K562 (cell line): Measurements from ENCODE around the gene MPV17L2. TPM values are rescaled to one million over a fixed set of nuclear protein-coding genes. Genes with fewer than 3 reads are reported as not detected.

Experiments used
- CHD1 ChIP-seq: fragments of 200-600 bp; sonication (generic); IDR thresholded peaks from one replicate; pipeline ENCODE4 v1.6.1; 2012; ENCODE audit warnings: mild to moderate bottlenecking, moderate library complexity, low read length, inconsistent platforms
- CTBP1 ChIP-seq: fragments of 450-650 bp; IDR thresholded peaks from 2 replicates; pipeline ENCODE4 v1.6.1; 2016; ENCODE audit warnings: borderline replicate concordance
- EGR1 ChIP-seq: fragments of 450-650 bp; conservative IDR thresholded peaks from 2 replicates; pipeline ENCODE4 v1.6.1; 2017; ENCODE audit warnings: mild to moderate bottlenecking
- KDM2B ChIP-seq: fragments of 250-450 bp; sonication (Bioruptor Pico); IDR thresholded peaks from 2 replicates; pipeline ENCODE4 v1.8.0; 2021; ENCODE audit warnings: mild to moderate bottlenecking, moderate library complexity
- KDM5B ChIP-seq: fragments of 200-600 bp; sonication (generic); IDR thresholded peaks from 2 replicates; pipeline ENCODE4 v1.6.1; 2012; ENCODE audit warnings: low read depth, mild to moderate bottlenecking, moderate library complexity, low read length, control low read depth, inconsistent platforms; ENCODE audit not compliant: insufficient replicate concordance
- MTA3 ChIP-seq: fragments of 450-650 bp; formaldehyde crosslinking; IDR thresholded peaks from 2 replicates; pipeline ENCODE4 v1.6.1; 2017; ENCODE audit warnings: mild to moderate bottlenecking, borderline replicate concordance
- NFIC ChIP-seq: fragments of 450-650 bp; IDR thresholded peaks from 2 replicates; pipeline ENCODE4 v1.6.1; 2017; ENCODE audit warnings: mild to moderate bottlenecking, inconsistent platforms
- NR2C2 ChIP-seq, 2 experiments: fragments of 200-800 bp in 1 of 2; sonication (Bioruptor generic) in 1 of 2; sonication (generic) in 1 of 2; formaldehyde crosslinking in 1 of 2; IDR thresholded peaks; 2 replicates each; pipeline versions ENCODE4 v1.6.1 to v1.8.0; 2016 to 2022; ENCODE audit warnings: mild to moderate bottlenecking in 1 of 2, missing compliant biosample characterization in 1 of 2, missing genetic modification characterization in 1 of 2, missing genetic modification reagents in 1 of 2
- NUFIP1 ChIP-seq: fragments of 450-650 bp; IDR thresholded peaks from 2 replicates; pipeline ENCODE4 v1.6.1; 2018; ENCODE audit not compliant: partially characterized antibody
- POLR2G ChIP-seq: fragments of 200-400 bp; formaldehyde crosslinking; IDR thresholded peaks from 2 replicates; pipeline ENCODE4 v1.6.1; 2017; ENCODE audit warnings: low read depth, mild to moderate bottlenecking, antibody characterized with exemption, low read length, moderate library complexity
- SIN3A ChIP-seq, 2 experiments: fragments of 150-350 bp in 1 of 2; IDR thresholded peaks; 2 replicates each; pipeline ENCODE4 v1.6.1; 2011 to 2016; ENCODE audit warnings: borderline replicate concordance in 2 of 2, low read depth in 2 of 2, low read length in 2 of 2, mild to moderate bottlenecking in 2 of 2, moderate library complexity in 2 of 2; ENCODE audit not compliant: control insufficient read depth in 1 of 2
- SP1 ChIP-seq: sonication (generic); formaldehyde crosslinking; IDR thresholded peaks from 2 replicates; pipeline ENCODE4 v1.8.1; 2022; ENCODE audit warnings: mild to moderate bottlenecking, missing genetic modification reagents
- YY1 ChIP-seq, 3 experiments: IDR thresholded peaks; 2 replicates each; pipeline ENCODE4 v1.6.1; 2011; ENCODE audit warnings: low read length in 2 of 3, mild to moderate bottlenecking in 2 of 3, moderate library complexity in 2 of 3, borderline replicate concordance in 1 of 3, control low read depth in 1 of 3, low read depth in 1 of 3; ENCODE audit not compliant: insufficient read depth in 3 of 3, insufficient replicate concordance in 2 of 3, control insufficient read depth in 1 of 3, insufficient read length in 1 of 3; ENCODE audit errors: extremely low read depth in 1 of 3
- polyA plus RNA-seq, 8 experiments: library from polyadenylated mRNA; depleted of rRNA in 4 of 8; stranded (reverse) in 5 of 8; unstranded in 3 of 8; fragments of >200 nt; fragmentation: Nextera tagmentation in 2 of 8; fragmentation: Illumina TruSeq in 1 of 8; extraction: Ambion mirVana in 2 of 8; extraction: Trizol in 1 of 8; gene quantifications; 2 replicates each; pipeline versions ENCODE4 v1.2.1 to v1.2.3, GENCODE V29; 2011 to 2014; ENCODE audit warnings: inconsistent platforms in 1 of 8, missing spikeins in 1 of 8
- total RNA-seq, 7 experiments: library from RNA; depleted of rRNA in 6 of 7; stranded (reverse); fragments of >200 nt in 6 of 7; fragmentation: Illumina TruSeq in 2 of 7; extraction: Trizol in 2 of 7; gene quantifications; 2 replicates each; pipeline versions ENCODE4 v1.2.1 to v1.2.3, GENCODE V29; 2011 to 2021; ENCODE audit warnings: low replicate concordance in 1 of 7
- TF ChIP-seq, protein P1 (sequence below): sonication (generic); formaldehyde crosslinking; IDR thresholded peaks from 2 replicates; pipeline ENCODE4 v1.8.1; 2023; ENCODE audit warnings: mild to moderate bottlenecking, missing genetic modification reagents
- TF ChIP-seq, protein P2 (sequence below): fragments of 250-450 bp; sonication (Bioruptor Pico); IDR thresholded peaks from 2 replicates; pipeline ENCODE4 v1.9.0; 2021; ENCODE audit warnings: mild to moderate bottlenecking, inconsistent platforms
- TF ChIP-seq, protein P3 (sequence below): IDR thresholded peaks from 3 replicates; pipeline ENCODE4 v1.6.1; 2011; ENCODE audit warnings: borderline replicate concordance, mild to moderate bottlenecking; ENCODE audit not compliant: insufficient read length, insufficient read depth
- TF ChIP-seq, protein P4 (sequence below): conservative IDR thresholded peaks from 2 replicates; pipeline ENCODE4 v1.6.1; 2011; ENCODE audit warnings: low read depth, mild to moderate bottlenecking, low read length; ENCODE audit not compliant: control insufficient read depth

Gene MPV17L2
- total and polyA plus RNA-seq, 9 of the 15 experiments (the other 6 are each of a cell fraction or from before 2014, with no cell fraction given), result 10.6 to 60.2 (median 28.5) TPM

DNA sequence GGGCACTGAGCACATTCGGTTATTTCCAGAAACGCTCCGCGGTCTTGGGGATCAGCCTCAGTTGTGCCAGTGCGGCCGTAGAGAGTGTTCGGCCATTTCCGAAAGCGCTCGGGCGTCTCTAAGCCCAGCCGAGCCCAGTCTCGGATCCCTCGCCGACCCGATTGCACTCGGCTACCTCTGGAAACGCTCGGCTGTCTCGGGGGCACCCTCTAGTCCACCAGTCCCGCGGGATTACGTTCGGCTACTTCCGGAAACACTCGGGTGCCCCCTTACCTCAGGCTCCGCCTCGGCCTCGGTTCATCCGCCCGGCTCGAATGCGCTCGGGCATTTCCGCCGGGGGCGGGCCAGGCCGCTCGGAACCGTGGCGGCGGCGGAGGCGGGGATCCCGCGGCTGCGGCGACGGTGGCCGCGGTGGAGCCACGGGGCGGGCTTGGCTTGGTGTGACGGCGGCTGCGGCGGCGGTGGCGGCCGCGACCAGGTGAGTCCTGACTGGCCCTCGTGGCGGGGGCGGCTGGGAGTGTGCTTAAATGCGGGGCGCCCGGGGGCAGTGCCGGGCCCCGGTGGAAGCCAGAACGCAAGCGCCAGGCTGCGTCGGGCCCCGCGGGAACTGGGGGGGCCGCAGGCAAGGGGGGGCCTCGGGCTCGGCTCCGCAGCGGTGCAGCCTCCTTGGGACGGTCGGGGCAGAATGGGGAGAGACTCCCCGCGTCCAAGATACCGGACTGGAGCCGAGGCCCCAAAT is 40.0 kb upstream of the MPV17L2 start, which contains the start of gene PIK3R2 (continued):
- TF ChIP-seq, protein P1, sequence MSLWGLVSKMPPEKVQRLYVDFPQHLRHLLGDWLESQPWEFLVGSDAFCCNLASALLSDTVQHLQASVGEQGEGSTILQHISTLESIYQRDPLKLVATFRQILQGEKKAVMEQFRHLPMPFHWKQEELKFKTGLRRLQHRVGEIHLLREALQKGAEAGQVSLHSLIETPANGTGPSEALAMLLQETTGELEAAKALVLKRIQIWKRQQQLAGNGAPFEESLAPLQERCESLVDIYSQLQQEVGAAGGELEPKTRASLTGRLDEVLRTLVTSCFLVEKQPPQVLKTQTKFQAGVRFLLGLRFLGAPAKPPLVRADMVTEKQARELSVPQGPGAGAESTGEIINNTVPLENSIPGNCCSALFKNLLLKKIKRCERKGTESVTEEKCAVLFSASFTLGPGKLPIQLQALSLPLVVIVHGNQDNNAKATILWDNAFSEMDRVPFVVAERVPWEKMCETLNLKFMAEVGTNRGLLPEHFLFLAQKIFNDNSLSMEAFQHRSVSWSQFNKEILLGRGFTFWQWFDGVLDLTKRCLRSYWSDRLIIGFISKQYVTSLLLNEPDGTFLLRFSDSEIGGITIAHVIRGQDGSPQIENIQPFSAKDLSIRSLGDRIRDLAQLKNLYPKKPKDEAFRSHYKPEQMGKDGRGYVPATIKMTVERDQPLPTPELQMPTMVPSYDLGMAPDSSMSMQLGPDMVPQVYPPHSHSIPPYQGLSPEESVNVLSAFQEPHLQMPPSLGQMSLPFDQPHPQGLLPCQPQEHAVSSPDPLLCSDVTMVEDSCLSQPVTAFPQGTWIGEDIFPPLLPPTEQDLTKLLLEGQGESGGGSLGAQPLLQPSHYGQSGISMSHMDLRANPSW, result 0 out of 2 replicates have a peak, but pooled peaks have one; percentile 4
- TF ChIP-seq SP1 (CRISPR knock-in tag), result peak; percentile 40; the same call in 1 of the 2 replicates
- no peak for TF ChIP-seq NUFIP1
- TF ChIP-seq MTA3, result peak; percentile 93
- TF ChIP-seq YY1 (IDR thresholded peaks at IDR 0.05; ENCODE audit: borderline replicate concordance in 1 of 3, control insufficient read depth in 1 of 3, extremely low read depth in 1 of 3, insufficient read depth in 3 of 3, insufficient read length in 1 of 3, insufficient replicate concordance in 2 of 3, low read depth in 1 of 3, low read length in 2 of 3), result peak in 2 of 3 experiments; percentile 63 to 68
- 0 out of 2 replicates have a peak, but pooled peaks have one; percentile 8 for TF ChIP-seq NFIC
- no peak for TF ChIP-seq NR2C2 (CRISPR knock-in tag; IDR thresholded peaks at IDR 0.05)
- peak; percentile 73; the same call in 1 of the 2 replicates for TF ChIP-seq NR2C2 (tag; IDR thresholded peaks at IDR 0.05)
- TF ChIP-seq, protein P2, sequence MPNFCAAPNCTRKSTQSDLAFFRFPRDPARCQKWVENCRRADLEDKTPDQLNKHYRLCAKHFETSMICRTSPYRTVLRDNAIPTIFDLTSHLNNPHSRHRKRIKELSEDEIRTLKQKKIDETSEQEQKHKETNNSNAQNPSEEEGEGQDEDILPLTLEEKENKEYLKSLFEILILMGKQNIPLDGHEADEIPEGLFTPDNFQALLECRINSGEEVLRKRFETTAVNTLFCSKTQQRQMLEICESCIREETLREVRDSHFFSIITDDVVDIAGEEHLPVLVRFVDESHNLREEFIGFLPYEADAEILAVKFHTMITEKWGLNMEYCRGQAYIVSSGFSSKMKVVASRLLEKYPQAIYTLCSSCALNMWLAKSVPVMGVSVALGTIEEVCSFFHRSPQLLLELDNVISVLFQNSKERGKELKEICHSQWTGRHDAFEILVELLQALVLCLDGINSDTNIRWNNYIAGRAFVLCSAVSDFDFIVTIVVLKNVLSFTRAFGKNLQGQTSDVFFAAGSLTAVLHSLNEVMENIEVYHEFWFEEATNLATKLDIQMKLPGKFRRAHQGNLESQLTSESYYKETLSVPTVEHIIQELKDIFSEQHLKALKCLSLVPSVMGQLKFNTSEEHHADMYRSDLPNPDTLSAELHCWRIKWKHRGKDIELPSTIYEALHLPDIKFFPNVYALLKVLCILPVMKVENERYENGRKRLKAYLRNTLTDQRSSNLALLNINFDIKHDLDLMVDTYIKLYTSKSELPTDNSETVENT, result peak; percentile 45; the same call in 1 of the 2 replicates
- TF ChIP-seq EGR1, result peak; percentile 47; the same call in 1 of the 2 replicates
- TF ChIP-seq POLR2G, result peak; percentile 83
- peak; percentile 42; the same call in 1 of the 2 replicates for TF ChIP-seq CTBP1
- 0 out of 2 replicates have a peak, but pooled peaks have one; percentile 22 for TF ChIP-seq KDM2B (CRISPR knock-in tag)
- TF ChIP-seq, protein P3, sequence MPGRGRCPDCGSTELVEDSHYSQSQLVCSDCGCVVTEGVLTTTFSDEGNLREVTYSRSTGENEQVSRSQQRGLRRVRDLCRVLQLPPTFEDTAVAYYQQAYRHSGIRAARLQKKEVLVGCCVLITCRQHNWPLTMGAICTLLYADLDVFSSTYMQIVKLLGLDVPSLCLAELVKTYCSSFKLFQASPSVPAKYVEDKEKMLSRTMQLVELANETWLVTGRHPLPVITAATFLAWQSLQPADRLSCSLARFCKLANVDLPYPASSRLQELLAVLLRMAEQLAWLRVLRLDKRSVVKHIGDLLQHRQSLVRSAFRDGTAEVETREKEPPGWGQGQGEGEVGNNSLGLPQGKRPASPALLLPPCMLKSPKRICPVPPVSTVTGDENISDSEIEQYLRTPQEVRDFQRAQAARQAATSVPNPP, result no peak
- TF ChIP-seq, protein P4, sequence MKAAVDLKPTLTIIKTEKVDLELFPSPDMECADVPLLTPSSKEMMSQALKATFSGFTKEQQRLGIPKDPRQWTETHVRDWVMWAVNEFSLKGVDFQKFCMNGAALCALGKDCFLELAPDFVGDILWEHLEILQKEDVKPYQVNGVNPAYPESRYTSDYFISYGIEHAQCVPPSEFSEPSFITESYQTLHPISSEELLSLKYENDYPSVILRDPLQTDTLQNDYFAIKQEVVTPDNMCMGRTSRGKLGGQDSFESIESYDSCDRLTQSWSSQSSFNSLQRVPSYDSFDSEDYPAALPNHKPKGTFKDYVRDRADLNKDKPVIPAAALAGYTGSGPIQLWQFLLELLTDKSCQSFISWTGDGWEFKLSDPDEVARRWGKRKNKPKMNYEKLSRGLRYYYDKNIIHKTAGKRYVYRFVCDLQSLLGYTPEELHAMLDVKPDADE, result peak; percentile 62; the same call in 1 of the 2 replicates
- TF ChIP-seq SIN3A (IDR thresholded peaks at IDR 0.05; ENCODE audit: borderline replicate concordance in 2 of 2, control insufficient read depth in 1 of 2, low read depth in 2 of 2, low read length in 2 of 2), result 0 out of 4 replicates have a peak, but pooled peaks of 1 of the 2 experiments have one; percentile 76
- peak; percentile 58 for TF ChIP-seq CHD1
- TF ChIP-seq KDM5B, result peak; percentile 29
